GM23338 (cell line): Measurements from ENCODE around the gene SNAP91. TPM values are rescaled to one million over a fixed set of nuclear protein-coding genes. Genes with fewer than 3 reads are reported as not detected.

Experiments
- ATAC-seq: fragments of 200-7000 bp; cut with Tn5 transposase; 3 replicates; pipeline ENCODE4 v1.9.1; 2020
- DNase-seq: peaks from one replicate; pipeline ENCODE4 v3.0.0-alpha.2; 2015; ENCODE audit warnings: low spot score
- H2AFZ ChIP-seq: fragments of 200-600 bp; sonication (generic); 2 replicates; pipeline ENCODE4 v1.8.0; 2016; ENCODE audit warnings: antibody characterized with exemption, mild to moderate bottlenecking, moderate library complexity
- H3F3A ChIP-seq: fragments of 200-600 bp; sonication (generic); replicated peaks from 2 replicates; pipeline ENCODE4 v1.8.0; 2017; ENCODE audit warnings: antibody characterized with exemption, mixed run types, low read depth
- H3K27ac ChIP-seq: fragments of 200-600 bp; sonication (generic); 2 replicates; pipeline ENCODE4 v1.6.1; 2016; ENCODE audit warnings: low read depth
- H3K27me3 ChIP-seq: fragments of 200-600 bp; sonication (generic); 2 replicates; pipeline ENCODE4 v1.8.0; 2016; ENCODE audit warnings: mild to moderate bottlenecking, mixed run types, moderate library complexity; ENCODE audit not compliant: insufficient read depth
- H3K36me3 ChIP-seq: fragments of 200-600 bp; sonication (generic); 2 replicates; pipeline ENCODE4 v1.8.0; 2016; ENCODE audit warnings: mild to moderate bottlenecking; ENCODE audit not compliant: insufficient read depth
- H3K4me1 ChIP-seq: fragments of 200-600 bp; sonication (generic); 2 replicates; pipeline ENCODE4 v1.8.0; 2016; ENCODE audit warnings: mild to moderate bottlenecking, moderate library complexity; ENCODE audit not compliant: insufficient read depth
- H3K4me2 ChIP-seq: fragments of 200-600 bp; sonication (generic); 2 replicates; pipeline ENCODE4 v1.7.1; 2017; ENCODE audit warnings: mixed run types
- H3K4me3 ChIP-seq: fragments of 200-600 bp; sonication (generic); 2 replicates; pipeline ENCODE4 v1.6.1; 2016; ENCODE audit warnings: mixed run types
- H3K79me2 ChIP-seq: fragments of 200-600 bp; sonication (generic); replicated peaks from 2 replicates; pipeline ENCODE4 v1.8.0; 2017; ENCODE audit warnings: mild to moderate bottlenecking; ENCODE audit not compliant: insufficient read depth
- H3K9me2 ChIP-seq: fragments of 200-600 bp; sonication (generic); 2 replicates; pipeline ENCODE4 v1.8.0; 2017; ENCODE audit not compliant: insufficient read depth
- H4K20me1 ChIP-seq: fragments of 200-600 bp; sonication (generic); replicated peaks from 2 replicates; pipeline ENCODE4 v1.8.0; 2017; ENCODE audit warnings: mild to moderate bottlenecking; ENCODE audit not compliant: insufficient read depth
- H3K27ac Mint-ChIP-seq: 2 replicates; pipeline ENCODE4 v1.8.0; 2020; ENCODE audit warnings: inconsistent platforms, mild to moderate bottlenecking, moderate library complexity, mixed read lengths
- H3K27me3 Mint-ChIP-seq: 3 replicates; pipeline ENCODE4 v1.8.0; 2022; ENCODE audit warnings: low read depth, mild to moderate bottlenecking, moderate library complexity, mixed read lengths, inconsistent platforms; ENCODE audit not compliant: insufficient read depth, poor library complexity
- H3K36me3 Mint-ChIP-seq: 3 replicates; pipeline ENCODE4 v1.8.0; 2021; ENCODE audit warnings: low read depth, mild to moderate bottlenecking, inconsistent platforms, moderate library complexity, mixed read lengths
- H3K4me1 Mint-ChIP-seq: 3 replicates; pipeline ENCODE4 v1.8.0; 2020; ENCODE audit warnings: mild to moderate bottlenecking, inconsistent platforms, mixed read lengths
- H3K4me3 Mint-ChIP-seq: 3 replicates; pipeline ENCODE4 v1.8.0; 2021; ENCODE audit warnings: moderate library complexity, mild to moderate bottlenecking, inconsistent platforms, mixed read lengths
- H3K9me3 Mint-ChIP-seq: 3 replicates; pipeline ENCODE4 v1.8.0; 2020; ENCODE audit warnings: moderate library complexity, mild to moderate bottlenecking, inconsistent platforms, mixed read lengths
- CREB1 ChIP-seq: fragments of 250-450 bp; sonication (Bioruptor Pico); IDR thresholded peaks from 2 replicates; pipeline ENCODE4 v1.5.0; 2020; ENCODE audit warnings: low read depth, mild to moderate bottlenecking, moderate library complexity
- CTCF ChIP-seq, 2 experiments: fragments of 200-600 bp in 1 of 2; sonication (generic) in 1 of 2; conservative IDR thresholded peaks; 2 replicates each; pipeline versions ENCODE4 v1.5.1 to v1.6.1; 2016 to 2017; ENCODE audit warnings: antibody characterized with exemption in 2 of 2, low read depth in 2 of 2, mild to moderate bottlenecking in 2 of 2, moderate library complexity in 1 of 2
- EZH2 ChIP-seq: fragments of 200-600 bp; sonication (generic); IDR thresholded peaks from one replicate; pipeline ENCODE4 v1.8.0; 2017; ENCODE audit warnings: antibody characterized with exemption, mild to moderate bottlenecking, low read depth; ENCODE audit not compliant: unreplicated experiment
- EZH2phosphoT487 ChIP-seq: fragments of 200-600 bp; sonication (generic); IDR thresholded peaks from one replicate; pipeline ENCODE4 v1.8.1; 2018; ENCODE audit warnings: antibody characterized with exemption; ENCODE audit not compliant: unreplicated experiment
- NANOG ChIP-seq: IDR thresholded peaks from 2 replicates; pipeline ENCODE4 v1.6.1; 2016; ENCODE audit warnings: antibody characterized with exemption, borderline replicate concordance
- POLR2AphosphoS5 ChIP-seq: IDR thresholded peaks from 2 replicates; pipeline ENCODE4 v1.6.1; 2016; ENCODE audit warnings: antibody characterized with exemption, low read depth
- REST ChIP-seq: IDR thresholded peaks from one replicate; pipeline ENCODE4 v1.6.1; 2018; ENCODE audit warnings: antibody characterized with exemption; ENCODE audit not compliant: unreplicated experiment
- STAT1 ChIP-seq: IDR thresholded peaks from one replicate; pipeline ENCODE4 v1.6.1; 2016; ENCODE audit warnings: antibody characterized with exemption; ENCODE audit not compliant: unreplicated experiment
- ZNF114 ChIP-seq: fragments of 250-450 bp; sonication (Bioruptor Pico); IDR thresholded peaks from 2 replicates; pipeline ENCODE4 v1.5.0; 2020; ENCODE audit warnings: mild to moderate bottlenecking, moderate library complexity
- ZNF331 ChIP-seq: fragments of 250-450 bp; sonication (Bioruptor Pico); IDR thresholded peaks from 2 replicates; pipeline ENCODE4 v1.5.0; 2020; ENCODE audit warnings: low read depth, mild to moderate bottlenecking, moderate library complexity
- polyA plus RNA-seq: library from polyadenylated mRNA; unstranded; fragments of >200 nt; fragmentation: Nextera tagmentation; extraction: Ambion mirVana; gene quantifications from 2 replicates; pipeline ENCODE4 v1.2.1, GENCODE V29; 2016
- total RNA-seq: library from RNA; depleted of rRNA; stranded (reverse); fragments of >200 nt; shearing (Covaris generic); gene quantifications from 2 replicates; pipeline ENCODE4 v1.2.3, GENCODE V29; 2014
- TF ChIP-seq, protein P1 (sequence below): IDR thresholded peaks from 2 replicates; pipeline ENCODE4 v1.6.1; 2016; ENCODE audit warnings: antibody characterized with exemption

SNAP91 gene
- total and polyA plus RNA-seq, 2 experiments from 2014 or later, result 0.83 to 1.2 TPM

DNA sequence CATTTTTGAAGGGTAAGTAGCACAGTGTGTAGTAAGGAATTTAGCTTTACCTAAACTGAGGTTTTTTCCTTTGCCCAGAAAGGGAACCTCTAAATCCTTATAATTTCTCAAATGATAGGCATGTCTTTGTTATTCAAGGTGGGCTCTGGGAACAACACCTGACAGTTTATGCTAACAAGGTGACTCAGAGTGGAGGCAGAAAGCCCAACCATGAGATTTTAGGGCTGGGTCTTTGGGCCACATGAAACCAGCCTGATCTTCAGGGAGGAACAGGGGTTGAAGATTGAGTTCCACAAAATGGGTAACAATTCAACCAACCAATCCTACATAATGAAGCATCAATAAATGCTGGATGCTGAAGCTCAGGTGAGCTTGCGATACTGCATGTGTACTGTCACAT is 149.9 kb downstream of the SNAP91 start (continued):
- TF ChIP-seq, protein P1, sequence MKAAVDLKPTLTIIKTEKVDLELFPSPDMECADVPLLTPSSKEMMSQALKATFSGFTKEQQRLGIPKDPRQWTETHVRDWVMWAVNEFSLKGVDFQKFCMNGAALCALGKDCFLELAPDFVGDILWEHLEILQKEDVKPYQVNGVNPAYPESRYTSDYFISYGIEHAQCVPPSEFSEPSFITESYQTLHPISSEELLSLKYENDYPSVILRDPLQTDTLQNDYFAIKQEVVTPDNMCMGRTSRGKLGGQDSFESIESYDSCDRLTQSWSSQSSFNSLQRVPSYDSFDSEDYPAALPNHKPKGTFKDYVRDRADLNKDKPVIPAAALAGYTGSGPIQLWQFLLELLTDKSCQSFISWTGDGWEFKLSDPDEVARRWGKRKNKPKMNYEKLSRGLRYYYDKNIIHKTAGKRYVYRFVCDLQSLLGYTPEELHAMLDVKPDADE, result no peak
- TF ChIP-seq REST, result no peak
- TF ChIP-seq EZH2phosphoT487, result no peak

DNA sequence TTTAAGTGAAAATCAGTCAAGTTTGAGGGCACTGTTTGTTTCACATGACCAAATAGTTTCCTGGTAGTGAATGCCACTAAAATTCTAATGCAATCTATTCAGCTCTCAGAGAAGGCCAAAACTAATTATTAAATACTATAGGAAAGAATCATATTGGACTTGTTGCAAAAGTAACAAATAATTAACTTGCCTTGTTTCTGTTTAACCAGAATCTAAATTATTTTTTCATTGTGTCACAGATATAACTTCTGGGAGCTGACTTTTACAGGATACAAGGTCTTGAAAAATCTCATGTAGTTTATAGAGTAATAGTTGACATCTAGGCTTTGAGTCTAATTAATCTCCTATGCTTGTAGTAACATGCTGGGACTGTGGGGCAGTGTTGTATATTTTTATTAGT is 152.0 kb downstream of the SNAP91 start:
- ATAC-seq (no peak), DNase-seq (no peak)
- Mint-ChIP-seq H3K4me1 (peaks cover 7% of the 10 kb centered on the region; the same call in 2 of the 3 replicates), H3K27me3 (no peaks in the 10 kb centered on the region), H3K27ac (no peak overlapping the region), H3K36me3 (no peaks in the 10 kb centered on the region), H3K9me3 (no peaks in the 10 kb centered on the region), H3K4me3 (no peak overlapping the region)
- no peaks in the 10 kb centered on the region for H3K36me3 ChIP-seq
- H3K27ac ChIP-seq, result no peak overlapping the region
- H3K4me1 ChIP-seq, result no peaks in the 10 kb centered on the region
- no peak overlapping the region for H3K4me3 ChIP-seq
- H3K79me2 ChIP-seq, result no peaks in the 10 kb centered on the region
- H3F3A ChIP-seq, result no peaks in the 10 kb centered on the region
- H2AFZ ChIP-seq, result no peak overlapping the region
- no peaks in the 10 kb centered on the region; the same call in 1 of the 2 replicates for H4K20me1 ChIP-seq
- H3K27me3 ChIP-seq, result no peaks in the 10 kb centered on the region
- H3K4me2 ChIP-seq, result no peak overlapping the region
- no peaks in the 10 kb centered on the region for H3K9me2 ChIP-seq
- TF ChIP-seq CREB1 (CRISPR knock-in tag) (no peak), ZNF331 (CRISPR knock-in tag) (no peak), STAT1 (no peak), EZH2phosphoT487 (no peak), NANOG (no peak), ZNF114 (CRISPR knock-in tag) (no peak), POLR2AphosphoS5 (no peak), CTCF (conservative IDR thresholded peaks at IDR 0.05; ENCODE audit: low read depth in 2 of 2) (no peak), REST (no peak), EZH2 (no peak)
- TF ChIP-seq, protein P1, result no peak
